ENCODE measurements around the gene ADCK1. TPM values are rescaled to one million over a fixed set of nuclear protein-coding genes. Genes with fewer than 3 reads are reported as not detected.
"Not testable (repeated sequence)": the region's sequence is repeated elsewhere in the genome, so short reads cannot be mapped to it uniquely, and the experiment has no call there.

ADCK1 gene
- total RNA-seq, 2 donors from 2014 or later: 5.0 to 6.2 TPM

- intact Hi-C loops (cut with DNase I): no loop called here
- DNase-seq (ENCODE audit: low spot score): no peak
These were observed 85.5 kb downstream of the ADCK1 start for GRCh38 chr14:77885367-77885766.

GRCh38 chr14:77886010-77886409, 86.1 kb downstream of the ADCK1 start:
- intact Hi-C loops (cut with DNase I): no loop called here
- no peak for DNase-seq (ENCODE audit: low spot score)

GRCh38 chr14:77888903-77889302, 89.0 kb downstream of the ADCK1 start:
- intact Hi-C loops (cut with DNase I); DNase-seq (ENCODE audit: low spot score): not testable (repeated sequence)

DNA sequence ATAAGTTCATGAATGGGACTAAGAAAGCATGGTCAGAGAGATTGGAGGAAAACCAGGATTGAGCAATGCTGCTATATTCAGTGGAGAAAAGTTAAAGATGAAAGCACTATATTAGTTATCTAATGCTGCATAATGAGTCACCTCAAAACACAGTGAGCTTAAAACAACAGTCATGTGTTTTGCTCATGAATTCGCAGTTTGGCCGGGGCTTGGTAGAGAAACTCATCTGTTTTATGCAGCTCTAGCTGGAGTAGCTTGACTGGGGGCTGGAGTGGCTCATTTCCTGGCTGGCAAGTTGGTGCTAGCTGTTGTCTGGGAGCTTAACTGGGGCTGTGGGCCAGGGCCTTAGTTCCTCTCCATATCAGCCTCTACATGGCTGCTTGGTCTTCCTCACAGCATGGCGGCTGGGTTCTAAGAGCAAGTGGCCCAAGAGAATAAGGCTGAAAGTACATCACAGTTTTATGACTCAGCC, 90.1 kb downstream of the ADCK1 start:
- intact Hi-C loops (cut with DNase I): no loop called here
- peak; percentile 80 for DNase-seq (ENCODE audit: low spot score)

- intact Hi-C loops (cut with DNase I): no loop called here
- DNase-seq (ENCODE audit: low spot score): peak; percentile 37
These were observed 91.0 kb downstream of the ADCK1 start for GRCh38 chr14:77890873-77891272.

DNA sequence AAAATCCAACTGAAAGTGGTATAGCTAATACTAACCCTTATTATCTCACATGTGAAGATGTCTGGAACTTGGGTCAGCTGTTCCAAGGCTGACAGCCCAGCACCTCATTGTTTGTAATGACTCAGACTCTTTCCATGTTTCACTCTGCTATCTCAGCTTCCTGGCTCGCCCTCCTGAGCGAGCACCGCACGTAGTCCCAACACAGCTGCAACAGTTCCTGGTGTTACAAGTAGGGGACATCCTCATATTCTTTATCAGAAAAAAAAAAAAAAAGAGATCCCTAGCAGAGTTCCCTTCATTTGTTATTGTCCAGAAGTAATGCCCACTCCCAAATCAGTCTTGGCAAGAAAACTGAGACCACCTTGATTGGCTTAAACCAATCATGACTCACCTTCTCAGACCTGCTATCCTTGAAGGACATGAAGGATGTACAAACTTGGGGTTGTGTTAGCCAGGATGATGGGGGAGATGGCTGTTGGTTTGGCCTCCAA, 92.5 kb downstream of the ADCK1 start:
- intact Hi-C loops (cut with DNase I): no loop called here
- peak; percentile 9 for DNase-seq (ENCODE audit: low spot score)

- intact Hi-C loops (cut with DNase I): no loop called here
- DNase-seq (ENCODE audit: low spot score): peak; percentile 7
These were observed 93.1 kb downstream of the ADCK1 start for GRCh38 chr14:77892890-77893484.

DNA sequence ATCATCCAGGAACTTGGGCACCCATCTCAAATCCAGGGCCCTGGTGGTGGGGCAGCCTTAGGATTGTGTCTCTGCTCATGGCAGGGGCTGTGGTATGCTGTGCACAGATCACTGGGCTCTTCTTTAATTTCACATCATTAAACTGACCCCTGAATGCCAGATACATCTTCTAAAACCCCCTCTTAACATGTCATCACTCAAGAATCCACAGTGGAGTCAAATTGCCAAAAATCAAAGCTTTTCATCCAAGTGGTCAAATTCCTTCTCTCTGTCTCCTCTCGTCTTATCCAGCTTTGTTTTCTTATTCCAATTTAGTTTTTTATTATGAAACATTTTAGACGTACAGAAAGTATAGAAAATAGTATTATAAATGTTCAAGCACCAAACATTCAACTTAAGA, 97.5 kb downstream of the ADCK1 start:
- DNase-seq (ENCODE audit: low spot score): no peak
- intact Hi-C loops (cut with DNase I): loop anchor here in 1 of 2 donors (5.0 kb wide), 1 partner anchor 1765 kb away; no protein-coding TSS in a partner anchor

DNA sequence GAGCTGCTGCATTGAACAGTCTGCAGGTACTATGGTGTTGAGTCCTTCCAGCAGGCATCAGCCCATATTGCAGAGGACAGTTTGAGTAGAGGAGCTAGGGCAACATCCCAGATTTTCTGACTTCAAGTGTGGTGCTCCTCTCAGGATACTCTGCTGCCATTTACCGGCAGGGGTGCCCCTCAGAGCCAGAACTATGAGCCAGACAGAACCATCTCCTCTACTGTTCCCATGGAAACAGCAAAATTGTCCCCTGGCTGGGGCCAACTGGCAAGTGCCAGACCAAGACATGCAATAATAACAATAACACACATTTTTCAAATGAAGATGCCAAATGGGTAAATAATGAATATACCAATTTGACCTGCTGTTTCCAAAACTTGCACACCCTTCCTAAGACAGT, 102.9 kb downstream of the ADCK1 start:
- intact Hi-C loops (cut with DNase I): no loop called here
- DNase-seq (ENCODE audit: low spot score): no peak

GRCh38 chr14:77903221-77903620, 103.3 kb downstream of the ADCK1 start:
- intact Hi-C loops (cut with DNase I): no loop called here
- no peak for DNase-seq (ENCODE audit: low spot score)

DNA sequence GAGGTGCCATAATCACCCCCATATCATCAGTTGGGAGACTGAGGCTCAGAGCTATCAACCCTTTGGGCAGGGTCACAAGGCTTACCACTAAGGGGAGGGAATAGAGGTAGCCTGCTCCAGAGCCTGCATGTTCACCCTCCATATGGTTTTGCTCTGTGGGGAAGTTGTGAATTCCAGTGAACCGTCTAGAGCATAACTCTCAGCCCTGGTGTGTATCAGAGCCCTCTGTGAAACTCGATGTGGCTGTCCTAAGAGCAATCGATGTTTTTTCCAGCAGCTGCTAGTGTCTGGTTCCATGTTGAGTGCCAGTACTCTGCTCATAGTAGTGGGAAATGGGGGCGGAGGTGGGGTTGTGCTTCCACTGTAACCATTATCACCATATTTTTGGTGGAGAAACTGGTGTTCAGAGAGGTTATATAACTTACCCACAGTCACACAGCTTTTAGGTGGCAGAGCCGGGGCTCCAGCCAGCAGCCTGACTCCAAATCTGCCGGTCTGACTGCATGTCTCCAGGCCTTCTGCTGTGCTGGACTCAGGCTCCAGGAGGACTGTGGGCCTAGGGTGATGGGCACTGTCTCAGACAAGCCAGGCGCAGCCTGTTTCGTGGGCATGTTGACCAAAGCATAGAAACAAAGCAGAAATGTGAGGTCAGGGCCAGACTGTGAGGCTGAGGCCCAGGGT, 104.2 kb downstream of the ADCK1 start:
- DNase-seq (ENCODE audit: low spot score): peak; percentile 62
- intact Hi-C loops (cut with DNase I): no loop called here

GRCh38 chr14:77906446-77906845, 106.5 kb downstream of the ADCK1 start:
- intact Hi-C loops (cut with DNase I): no loop called here

GRCh38 chr14:77908847-77909246, 108.9 kb downstream of the ADCK1 start:
- DNase-seq (ENCODE audit: low spot score): peak; percentile 6
- intact Hi-C loops (cut with DNase I): no loop called here

More at GRCh38 chr14:77906446-77906845, 106.5 kb downstream of the ADCK1 start:
- DNase-seq (ENCODE audit: low spot score): no peak

DNA sequence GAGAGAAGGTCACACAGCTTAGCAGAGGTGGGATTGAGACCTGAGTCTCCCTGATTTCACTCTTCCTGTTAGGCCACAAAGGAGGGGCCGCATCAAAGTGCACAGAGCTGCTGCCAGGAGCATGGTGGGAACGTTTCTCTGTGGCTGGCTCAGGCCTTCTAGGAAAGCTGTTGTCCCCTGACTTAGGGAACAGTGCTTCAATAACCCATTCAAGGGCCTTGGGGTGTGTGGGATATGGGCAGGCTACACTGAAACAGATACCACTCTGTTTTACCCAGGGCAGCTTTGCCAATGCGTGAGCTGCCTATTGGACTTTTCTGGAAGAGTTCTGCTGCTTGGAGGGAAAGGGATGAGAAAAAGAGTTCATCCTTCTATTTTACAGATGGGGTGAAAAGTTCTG, 110.0 kb downstream of the ADCK1 start:
- DNase-seq (ENCODE audit: low spot score): peak; percentile 16
- intact Hi-C loops (cut with DNase I): no loop called here

DNA sequence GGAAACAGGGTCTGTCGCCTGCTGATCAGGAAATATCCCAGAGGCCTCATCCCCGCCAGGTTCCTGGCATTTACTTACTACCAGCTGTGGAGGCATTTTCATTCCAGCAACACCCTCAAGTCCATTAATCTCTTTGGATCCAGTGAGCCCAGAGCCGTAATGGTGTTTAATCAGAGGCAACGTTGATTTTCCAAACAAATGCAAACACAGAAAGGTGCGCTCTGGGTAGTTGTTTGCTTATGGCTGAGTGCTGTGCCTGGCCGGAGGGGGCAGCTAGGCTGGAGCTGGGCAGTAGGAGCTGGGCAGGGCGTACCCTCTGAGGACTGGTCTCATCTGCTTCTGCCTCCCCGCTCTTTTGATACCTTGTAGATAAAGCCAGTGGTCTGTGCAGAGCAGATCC, 110.6 kb downstream of the ADCK1 start:
- intact Hi-C loops (cut with DNase I): no loop called here
- DNase-seq (ENCODE audit: low spot score): peak; percentile 43

GRCh38 chr14:77911356-77911755, 111.4 kb downstream of the ADCK1 start:
- no peak for DNase-seq (ENCODE audit: low spot score)
- intact Hi-C loops (cut with DNase I): no loop called here

DNA sequence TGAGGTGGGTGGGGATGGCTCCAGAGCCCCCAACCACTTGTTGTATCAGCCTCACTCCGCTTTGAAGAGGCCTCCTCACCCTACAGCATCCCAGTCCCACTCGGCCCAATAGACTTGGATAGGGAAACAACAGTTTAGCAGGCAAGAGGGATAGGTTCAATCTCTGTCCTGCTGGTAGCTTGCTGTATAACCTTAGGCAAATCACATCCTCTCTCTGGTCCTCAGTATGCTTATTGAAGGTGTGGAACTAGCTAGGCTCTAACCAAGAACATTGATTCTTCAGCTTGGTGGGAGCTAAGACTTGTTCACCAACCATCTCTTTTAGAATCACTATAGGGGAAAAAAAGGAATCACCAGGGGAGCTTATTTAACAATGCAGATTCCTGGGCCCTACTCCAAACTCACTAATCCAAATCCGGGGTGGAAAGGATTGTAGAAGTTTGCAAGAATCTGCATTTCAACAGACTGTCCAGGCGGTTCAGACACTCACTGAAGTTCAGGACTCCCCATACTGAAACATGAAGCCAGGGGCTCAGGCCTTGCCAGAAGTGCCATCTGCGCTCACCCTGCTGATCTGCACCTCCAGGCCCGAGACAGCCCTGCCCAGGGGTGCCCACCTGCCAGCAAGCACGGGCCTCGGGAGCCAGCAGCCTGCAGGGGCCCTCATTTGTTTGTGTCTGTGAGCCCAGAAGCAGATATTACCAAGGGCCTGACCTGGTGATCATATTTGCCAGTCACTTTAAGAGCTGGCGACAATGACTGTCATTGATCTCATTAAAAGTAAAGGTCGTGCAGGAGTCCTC, 113.0 kb downstream of the ADCK1 start:
- peak; percentile 10 for DNase-seq (ENCODE audit: low spot score)
- intact Hi-C loops (cut with DNase I): no loop called here

- DNase-seq (ENCODE audit: low spot score): peak; percentile 28
- intact Hi-C loops (cut with DNase I): no loop called here
These were observed 114.3 kb downstream of the ADCK1 start for GRCh38 chr14:77914073-77914721.

GRCh38 chr14:77915390-77915789, 115.5 kb downstream of the ADCK1 start:
- DNase-seq (ENCODE audit: low spot score); intact Hi-C loops (cut with DNase I): not testable (repeated sequence)

All from posterior vena cava (tissue), 2 donors.